ENCODE results near the gene RNF223.
"Not testable (repeated sequence)": the region's sequence is repeated elsewhere in the genome, so short reads cannot be mapped to it uniquely, and the experiment has no call there.

RNF223 gene

GRCh38 chr1:1059494-1060280 lies 14.4 kb downstream of the RNF223 start:
- peak; percentile 91 for DNase-seq (ENCODE audit: low read depth)

DNA sequence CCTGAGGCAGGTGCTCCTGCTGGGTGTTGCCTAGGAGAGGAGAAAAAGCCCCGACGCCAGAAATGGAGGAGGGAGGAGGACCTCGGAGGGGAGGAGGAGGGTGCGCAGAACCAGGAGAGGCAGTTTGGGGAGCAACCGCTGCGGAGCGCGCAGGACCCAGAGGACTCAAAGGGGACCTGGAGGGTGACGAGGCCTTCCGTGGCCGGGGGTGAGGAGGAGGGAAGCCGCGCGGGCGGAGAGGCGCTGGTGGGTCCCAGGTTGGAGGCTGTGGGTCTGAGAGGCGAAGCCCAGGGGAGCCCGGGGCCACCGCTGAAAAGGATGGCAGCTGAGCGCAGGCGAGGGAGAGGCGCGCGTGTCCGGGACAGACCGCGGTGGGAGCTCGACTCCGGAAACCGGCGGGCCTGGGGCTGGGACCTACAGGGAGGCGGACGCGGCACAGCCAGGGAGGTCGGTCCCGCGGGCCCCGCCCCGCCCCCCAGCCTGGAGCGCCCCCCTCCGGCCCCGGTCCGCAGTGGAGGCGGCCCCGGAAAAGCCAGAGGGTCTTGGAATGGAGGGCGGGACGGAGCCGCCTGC lies 15.1 kb downstream of the RNF223 start:
- no peak for DNase-seq (ENCODE audit: low read depth)

GRCh38 chr1:1058088-1058905 lies 15.8 kb downstream of the RNF223 start:
- DNase-seq (ENCODE audit: low read depth) = no peak

DNA sequence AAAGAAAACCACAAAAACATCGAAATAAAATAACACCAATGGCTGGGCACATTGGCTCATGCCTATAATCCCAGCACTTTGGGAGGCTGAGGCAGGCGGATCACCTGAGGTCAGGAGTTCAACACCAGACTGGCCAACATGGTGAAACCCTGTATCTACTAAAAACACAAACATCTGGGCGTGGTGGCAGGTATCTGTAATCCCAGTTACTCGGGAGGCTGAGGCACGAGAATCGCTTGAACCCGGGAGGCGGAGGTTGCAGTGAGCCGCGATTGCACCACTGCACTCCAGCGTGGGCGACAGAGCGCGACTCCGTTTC lies 16.4 kb downstream of the RNF223 start:
- DNase-seq (ENCODE audit: low read depth) = not testable (repeated sequence)

DNA sequence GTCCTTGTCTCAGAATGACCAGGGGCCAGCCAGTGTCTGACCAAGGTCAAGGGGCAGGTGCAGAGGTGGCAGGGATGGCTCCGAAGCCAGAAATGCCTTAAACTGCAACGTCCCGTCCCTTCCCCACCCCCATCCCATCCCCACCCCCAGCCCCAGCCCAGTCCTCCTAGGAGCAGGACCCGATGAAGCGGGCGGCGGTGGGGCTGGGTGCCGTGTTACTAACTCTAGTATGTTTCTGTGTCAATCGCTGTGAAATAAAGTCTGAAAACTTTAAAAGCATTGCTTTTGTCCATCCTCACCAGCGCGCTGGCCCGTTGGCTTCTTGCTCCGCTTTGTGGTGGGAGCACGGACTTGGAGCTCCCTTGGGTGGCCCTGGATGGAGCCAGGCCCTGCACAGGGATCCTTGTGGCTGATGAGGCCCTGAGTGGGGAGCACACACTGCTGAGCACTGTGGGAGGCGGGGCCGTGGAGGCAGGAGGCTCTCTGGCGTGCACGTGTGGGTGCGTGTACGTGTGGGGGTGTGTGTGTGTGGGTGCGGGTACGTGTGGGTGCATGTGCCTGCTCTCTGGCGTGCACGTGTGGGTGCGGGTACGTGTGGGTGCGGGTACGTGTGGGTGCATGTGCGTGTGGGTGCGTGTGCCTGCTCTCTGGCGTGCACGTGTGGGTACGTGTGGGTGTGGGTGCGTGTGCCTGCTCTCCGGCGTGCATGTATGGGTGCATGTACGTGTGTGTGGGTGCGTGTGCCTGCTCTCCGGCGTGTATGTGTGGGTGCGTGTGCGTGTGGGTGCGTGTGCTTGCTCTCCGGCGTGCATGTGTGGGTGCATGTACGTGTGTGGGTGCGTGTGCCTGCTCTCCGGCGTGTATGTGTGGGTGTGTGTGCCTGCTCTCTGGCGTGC lies 18.0 kb downstream of the RNF223 start:
- DNase-seq (ENCODE audit: low read depth) = no peak

DNA sequence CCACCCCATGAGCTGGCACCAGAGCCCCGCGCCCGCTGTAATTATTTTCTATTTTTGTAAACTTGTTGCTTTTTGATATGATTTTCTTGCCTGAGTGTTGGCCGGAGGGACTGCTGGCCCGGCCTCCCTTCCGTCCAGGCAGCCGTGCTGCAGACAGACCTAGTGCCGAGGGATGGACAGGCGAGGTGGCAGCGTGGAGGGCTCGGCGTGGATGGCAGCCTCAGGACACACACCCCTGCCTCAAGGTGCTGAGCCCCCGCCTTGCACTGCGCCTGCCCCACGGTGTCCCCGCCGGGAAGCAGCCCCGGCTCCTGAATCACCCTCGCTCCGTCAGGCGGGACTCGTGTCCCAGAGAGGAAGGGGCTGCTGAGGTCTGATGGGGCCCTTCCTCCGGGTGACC lies 19.1 kb downstream of the RNF223 start:
- no peak for DNase-seq (ENCODE audit: low read depth)

DNA sequence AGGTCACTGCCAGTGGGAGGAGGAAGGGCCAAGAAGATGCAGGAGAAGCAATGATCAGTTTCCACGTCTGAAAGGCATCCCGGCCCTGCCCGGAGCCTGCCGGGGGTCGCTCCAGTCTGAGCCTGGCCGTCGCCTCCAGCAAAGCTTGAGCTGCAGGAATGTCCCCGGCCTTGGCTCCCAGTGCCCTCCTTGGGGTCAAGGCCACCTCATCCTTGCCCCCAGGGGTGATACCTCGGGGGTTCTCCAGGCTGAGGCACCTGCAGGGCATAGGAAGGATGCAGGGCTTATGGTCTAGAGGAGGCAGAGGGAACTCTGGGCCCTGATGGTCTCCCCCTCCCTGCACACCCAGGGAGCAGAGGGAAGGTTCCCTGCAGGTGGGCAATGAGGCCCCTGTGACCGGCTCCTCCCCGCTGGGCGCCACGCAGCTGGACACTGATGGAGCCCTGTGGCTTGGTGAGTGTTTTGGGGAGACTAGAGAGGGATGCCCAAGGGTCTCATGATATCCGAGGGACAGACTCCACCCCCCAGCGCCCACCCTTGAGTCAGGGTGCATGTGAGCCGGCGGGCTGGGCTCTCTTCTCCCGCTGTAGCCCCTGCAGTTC lies 19.9 kb downstream of the RNF223 start:
- DNase-seq (ENCODE audit: low read depth) = no peak

DNA sequence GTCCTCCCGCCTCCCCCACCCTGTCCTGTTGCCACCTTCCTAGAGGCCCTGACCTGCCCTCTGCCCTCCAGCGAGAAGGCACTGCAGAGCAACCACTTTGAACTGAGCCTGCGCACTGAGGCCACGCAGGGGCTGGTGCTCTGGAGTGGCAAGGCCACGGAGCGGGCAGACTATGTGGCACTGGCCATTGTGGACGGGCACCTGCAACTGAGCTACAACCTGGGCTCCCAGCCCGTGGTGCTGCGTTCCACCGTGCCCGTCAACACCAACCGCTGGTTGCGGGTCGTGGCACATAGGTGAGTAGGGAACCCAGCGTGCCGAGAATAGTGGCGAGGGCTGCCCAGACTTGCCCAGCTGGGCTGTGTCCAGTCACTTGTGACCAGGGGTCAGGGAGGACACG lies 20.4 kb downstream of the RNF223 start:
- DNase-seq (ENCODE audit: low read depth) = no peak

DNA sequence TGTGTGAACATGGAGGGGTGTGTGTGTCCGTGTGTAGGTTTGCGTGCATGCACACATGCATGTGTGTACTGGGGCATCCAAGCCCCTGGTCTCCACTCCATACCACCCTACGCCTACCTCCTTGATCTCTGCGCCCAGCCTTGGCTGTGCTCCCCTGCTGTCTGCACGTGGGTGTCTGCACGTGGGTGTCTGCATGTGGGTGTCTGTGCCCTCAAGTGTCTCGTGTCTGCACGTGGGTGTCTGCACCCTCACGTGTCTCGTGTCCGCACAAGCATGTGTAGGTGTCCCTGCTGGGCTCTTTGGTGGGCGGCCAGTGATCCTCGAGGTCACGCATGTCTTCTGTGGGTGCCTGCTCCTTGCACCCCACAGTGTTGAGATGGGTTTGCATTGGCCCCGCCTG lies 21.1 kb downstream of the RNF223 start:
- DNase-seq (ENCODE audit: low read depth) = no peak

DNA sequence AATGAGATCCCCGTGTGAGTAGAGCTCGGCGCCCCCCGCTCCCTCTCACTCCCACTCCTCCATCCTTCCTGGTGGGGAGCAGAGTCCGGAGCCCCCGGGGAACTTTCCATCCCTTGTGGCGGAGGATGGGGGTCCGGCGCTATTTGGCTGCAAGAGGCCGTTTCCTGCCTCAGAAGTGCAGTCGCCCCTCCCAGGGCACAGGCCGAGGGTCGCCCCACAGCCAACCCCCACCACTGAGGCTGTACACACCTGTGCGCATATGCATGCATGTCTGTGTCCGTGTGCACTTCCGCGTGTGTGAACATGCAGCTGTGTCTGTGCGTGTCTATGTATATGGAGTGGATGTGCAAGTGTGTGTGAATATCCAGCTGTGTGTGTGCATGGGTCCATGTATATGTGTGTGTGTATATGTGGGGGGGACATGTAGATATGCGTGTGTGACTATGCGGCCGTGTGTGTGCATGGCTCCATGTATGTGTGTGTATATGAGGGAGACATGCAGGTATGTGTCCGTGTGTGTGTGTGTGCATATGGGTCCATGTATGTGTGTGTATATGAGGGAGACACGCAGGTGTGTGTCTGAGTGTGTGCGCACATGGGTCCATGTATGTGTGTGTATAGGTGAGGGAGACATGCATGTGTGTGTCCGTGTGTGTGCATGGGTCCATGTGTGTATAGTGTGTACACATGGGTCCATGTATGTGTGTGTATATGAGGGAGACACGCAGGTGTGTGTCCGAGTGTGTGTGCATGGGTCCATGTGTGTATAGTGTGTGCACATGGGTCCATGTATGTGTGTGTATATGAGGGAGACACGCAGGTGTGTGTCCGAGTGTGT lies 21.9 kb downstream of the RNF223 start:
- DNase-seq (ENCODE audit: low read depth) = no peak

- DNase-seq (ENCODE audit: low read depth) = no peak
These were observed 22.8 kb downstream of the RNF223 start for GRCh38 chr1:1051127-1051810.

- DNase-seq (ENCODE audit: low read depth) = no peak
These were observed 23.5 kb downstream of the RNF223 start for GRCh38 chr1:1050577-1051052.

GRCh38 chr1:1049318-1050165 lies 24.6 kb downstream of the RNF223 start:
- DNase-seq (ENCODE audit: low read depth) = no peak

DNA sequence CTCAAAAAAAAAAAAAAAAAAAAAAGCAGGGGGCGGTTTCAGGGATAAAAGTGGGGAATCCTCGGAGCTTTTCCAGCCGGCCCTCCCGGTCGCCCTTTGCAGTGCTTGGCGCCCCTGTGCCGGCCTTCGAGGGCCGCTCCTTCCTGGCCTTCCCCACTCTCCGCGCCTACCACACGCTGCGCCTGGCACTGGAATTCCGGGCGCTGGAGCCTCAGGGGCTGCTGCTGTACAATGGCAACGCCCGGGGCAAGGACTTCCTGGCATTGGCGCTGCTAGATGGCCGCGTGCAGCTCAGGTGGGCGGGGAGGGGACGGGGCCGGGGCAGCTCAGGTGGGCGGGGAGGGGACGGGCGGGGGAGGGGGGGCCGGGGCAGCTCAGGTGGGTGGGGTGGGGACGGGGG lies 25.3 kb downstream of the RNF223 start:
- no peak for DNase-seq (ENCODE audit: low read depth)

DNA sequence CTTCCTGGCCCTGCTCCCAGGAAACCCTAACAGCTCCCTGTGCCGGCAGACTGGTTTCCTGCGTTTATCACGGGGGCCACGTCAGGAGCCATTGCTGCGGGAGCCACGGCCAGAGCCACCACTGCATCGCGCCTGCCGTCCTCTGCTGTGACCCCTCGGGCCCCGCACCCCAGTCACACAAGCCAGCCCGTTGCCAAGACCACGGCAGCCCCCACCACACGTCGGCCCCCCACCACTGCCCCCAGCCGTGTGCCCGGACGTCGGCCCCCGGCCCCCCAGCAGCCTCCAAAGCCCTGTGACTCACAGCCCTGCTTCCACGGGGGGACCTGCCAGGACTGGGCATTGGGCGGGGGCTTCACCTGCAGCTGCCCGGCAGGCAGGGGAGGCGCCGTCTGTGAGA lies 26.1 kb downstream of the RNF223 start:
- DNase-seq (ENCODE audit: low read depth) = no peak

DNA sequence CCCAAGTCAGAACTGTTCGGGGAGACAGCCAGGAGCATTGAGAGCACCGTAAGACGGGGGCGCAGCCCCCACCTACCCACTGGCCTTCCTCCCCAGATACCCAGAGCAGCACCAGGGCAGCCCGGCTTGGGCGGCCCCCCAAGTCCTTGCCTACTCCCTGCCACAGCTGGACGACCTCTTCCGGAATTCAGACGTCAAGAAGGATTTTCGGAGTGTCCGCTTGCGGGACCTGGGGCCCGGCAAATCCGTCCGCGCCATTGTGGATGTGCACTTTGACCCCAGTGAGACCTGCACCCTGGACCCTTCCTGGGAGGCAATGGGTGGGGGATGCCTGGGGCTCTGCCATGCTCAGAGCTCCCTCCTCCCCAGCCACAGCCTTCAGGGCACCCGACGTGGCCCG lies 26.7 kb downstream of the RNF223 start:
- DNase-seq (ENCODE audit: low read depth) = no peak

DNA sequence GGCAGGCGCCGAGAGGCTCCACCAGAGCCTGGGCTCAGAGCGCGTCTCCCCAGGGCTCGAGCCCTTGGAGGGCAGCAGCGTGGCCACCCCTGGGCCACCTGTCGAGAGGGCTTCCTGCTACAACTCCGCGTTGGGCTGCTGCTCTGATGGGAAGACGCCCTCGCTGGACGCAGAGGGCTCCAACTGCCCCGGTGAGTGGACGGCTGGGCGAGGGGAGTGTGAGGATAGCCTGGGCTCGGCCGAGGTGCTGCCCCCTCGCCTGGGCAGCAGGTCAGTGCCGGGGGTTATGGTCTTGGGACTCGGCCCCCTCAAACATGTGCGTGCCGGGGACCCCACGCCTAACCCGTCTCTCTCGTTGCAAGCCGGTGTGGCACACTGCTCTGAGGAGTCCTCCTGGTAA lies 27.3 kb downstream of the RNF223 start:
- no peak for DNase-seq (ENCODE audit: low read depth)

DNA sequence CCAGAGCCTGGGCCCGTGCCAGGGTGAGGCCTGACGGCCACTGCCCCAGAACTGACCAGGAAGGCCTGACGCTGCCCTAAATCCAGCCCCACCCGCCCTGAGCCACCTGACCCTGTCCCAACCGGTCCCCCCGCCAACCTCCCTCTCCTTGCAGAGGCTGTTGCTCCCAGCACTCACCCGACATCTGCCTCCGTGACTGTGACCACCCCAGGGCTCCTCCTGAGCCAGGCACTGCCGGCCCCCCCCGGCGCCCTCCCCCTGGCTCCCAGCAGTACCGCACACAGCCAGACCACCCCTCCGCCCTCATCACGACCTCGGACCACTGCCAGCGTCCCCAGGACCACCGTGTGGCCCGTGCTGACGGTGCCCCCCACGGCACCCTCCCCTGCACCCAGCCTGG lies 27.9 kb downstream of the RNF223 start:
- DNase-seq (ENCODE audit: low read depth) = no peak

- DNase-seq (ENCODE audit: low read depth) = no peak
These were observed 29.0 kb downstream of the RNF223 start for GRCh38 chr1:1045129-1045528.
